Neural cell (in vitro differentiated cells): ENCODE results near the gene SH3RF1.
"Not testable (repeated sequence)": the region's sequence is repeated elsewhere in the genome, so short reads cannot be mapped to it uniquely, and the experiment has no call there.

ENCODE experiments used
- CTCF ChIP-seq: fragments of 450-650 bp; IDR thresholded peaks from 2 replicates; pipeline ENCODE4 v1.5.1; 2014; ENCODE audit warnings: antibody characterized with exemption, mild to moderate bottlenecking, moderate library complexity; ENCODE audit not compliant: poor library complexity, severe bottlenecking
- EZH2 ChIP-seq: fragments of 200-600, 300-800 bp; shearing (Covaris generic), sonication (generic); IDR thresholded peaks from 2 replicates; pipeline ENCODE4 v1.6.1; 2014; ENCODE audit warnings: antibody characterized with exemption, low read length, borderline replicate concordance, mild to moderate bottlenecking; ENCODE audit not compliant: insufficient read depth, poor library complexity, severe bottlenecking
- MXI1 ChIP-seq: fragments of 450-650 bp; conservative IDR thresholded peaks from 2 replicates; pipeline ENCODE4 v1.6.1; 2014; ENCODE audit warnings: antibody characterized with exemption, mild to moderate bottlenecking; ENCODE audit not compliant: poor library complexity, severe bottlenecking
- POLR2AphosphoS5 ChIP-seq: IDR thresholded peaks from 2 replicates; pipeline ENCODE4 v1.6.1; 2012
- RAD21 ChIP-seq: fragments of 450-650 bp; conservative IDR thresholded peaks from 2 replicates; pipeline ENCODE4 v1.6.1; 2014; ENCODE audit warnings: antibody characterized with exemption, mild to moderate bottlenecking, moderate library complexity
- REST ChIP-seq: IDR thresholded peaks from 2 replicates; pipeline ENCODE4 v1.6.1; 2012; ENCODE audit warnings: borderline replicate concordance
- SMC3 ChIP-seq: fragments of 450-650 bp; conservative IDR thresholded peaks from 2 replicates; pipeline ENCODE4 v1.6.1; 2014; ENCODE audit warnings: antibody characterized with exemption, mild to moderate bottlenecking, moderate library complexity; ENCODE audit not compliant: poor library complexity
- TAF1 ChIP-seq: IDR thresholded peaks from 2 replicates; pipeline ENCODE4 v1.6.1; 2012; ENCODE audit warnings: low read depth

GRCh38 chr4:169197206-169197605 lies 73.5 kb downstream of the SH3RF1 start:
- TF ChIP-seq SMC3, CTCF, MXI1, TAF1, RAD21, EZH2, POLR2AphosphoS5, REST: not testable (repeated sequence)
